ENCODE results near the gene NCBP2L.
"Not testable (repeated sequence)": the region's sequence is repeated elsewhere in the genome, so short reads cannot be mapped to it uniquely, and the experiment has no call there.

The NCBP2L gene

DNA sequence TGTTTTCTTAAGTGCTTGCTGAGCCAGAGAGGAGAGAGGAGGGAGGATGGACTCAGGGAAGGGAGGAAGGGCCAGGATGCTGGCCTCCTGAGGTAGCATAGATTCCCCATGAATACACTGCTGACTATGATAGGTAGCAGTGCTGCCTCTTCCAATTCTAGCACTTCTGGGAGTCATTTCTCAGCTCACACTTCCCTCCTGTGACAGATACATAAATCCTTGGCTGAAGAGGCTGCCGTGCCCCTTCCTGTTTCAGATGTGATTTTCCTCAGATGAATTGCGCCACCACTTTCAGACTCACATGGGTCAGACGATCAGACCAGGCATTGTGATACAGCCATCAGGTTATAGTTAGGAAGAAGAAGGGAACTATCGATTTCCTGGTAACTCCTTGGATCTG, 24.3 kb upstream of the NCBP2L start:
- no peak for DNase-seq

DNA sequence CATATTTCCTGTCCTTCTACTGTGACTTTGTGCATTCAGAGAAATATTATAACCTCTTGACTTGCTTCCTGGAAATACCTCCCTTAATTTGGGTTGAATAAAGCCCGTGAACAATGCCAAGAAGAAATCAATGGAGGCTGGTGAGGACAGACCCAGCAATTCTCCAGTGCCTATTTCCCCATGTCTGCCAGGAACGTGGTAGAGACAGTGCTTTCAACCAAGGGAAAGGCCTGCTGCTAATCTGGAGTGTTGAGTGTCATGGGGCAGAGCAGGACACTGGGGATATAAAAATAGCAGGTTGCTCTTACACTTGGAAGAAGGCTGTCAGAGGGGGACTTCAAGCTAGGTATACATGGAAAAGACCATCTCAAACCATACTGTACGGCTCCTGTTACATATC, 21.8 kb upstream of the NCBP2L start:
- no peak for DNase-seq

DNA sequence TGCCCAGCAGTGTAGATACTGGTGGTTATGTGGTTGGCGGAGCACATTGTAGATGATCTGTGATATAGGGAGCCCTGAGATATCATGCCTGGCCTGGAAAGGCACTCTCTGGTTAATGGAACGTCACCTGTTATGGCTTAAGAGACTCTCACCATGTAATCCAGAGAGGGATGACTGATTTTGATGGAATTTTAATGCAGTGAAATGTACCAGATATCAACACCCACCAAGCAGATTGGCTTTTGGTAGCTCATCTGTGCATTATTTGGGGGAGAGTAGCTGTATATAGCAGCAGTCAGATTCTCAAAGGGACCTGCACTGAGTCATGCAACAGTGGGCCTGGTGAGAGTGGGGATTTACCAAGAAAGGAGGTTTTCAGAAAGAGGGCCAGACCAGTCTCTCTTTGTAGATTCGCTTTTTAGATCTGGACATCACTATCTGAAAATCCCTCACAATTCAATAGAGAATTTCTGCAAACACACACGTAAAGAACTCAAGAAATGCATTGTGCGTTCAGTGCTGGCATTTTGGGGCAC, 19.2 kb upstream of the NCBP2L start:
- DNase-seq, result no peak

DNA sequence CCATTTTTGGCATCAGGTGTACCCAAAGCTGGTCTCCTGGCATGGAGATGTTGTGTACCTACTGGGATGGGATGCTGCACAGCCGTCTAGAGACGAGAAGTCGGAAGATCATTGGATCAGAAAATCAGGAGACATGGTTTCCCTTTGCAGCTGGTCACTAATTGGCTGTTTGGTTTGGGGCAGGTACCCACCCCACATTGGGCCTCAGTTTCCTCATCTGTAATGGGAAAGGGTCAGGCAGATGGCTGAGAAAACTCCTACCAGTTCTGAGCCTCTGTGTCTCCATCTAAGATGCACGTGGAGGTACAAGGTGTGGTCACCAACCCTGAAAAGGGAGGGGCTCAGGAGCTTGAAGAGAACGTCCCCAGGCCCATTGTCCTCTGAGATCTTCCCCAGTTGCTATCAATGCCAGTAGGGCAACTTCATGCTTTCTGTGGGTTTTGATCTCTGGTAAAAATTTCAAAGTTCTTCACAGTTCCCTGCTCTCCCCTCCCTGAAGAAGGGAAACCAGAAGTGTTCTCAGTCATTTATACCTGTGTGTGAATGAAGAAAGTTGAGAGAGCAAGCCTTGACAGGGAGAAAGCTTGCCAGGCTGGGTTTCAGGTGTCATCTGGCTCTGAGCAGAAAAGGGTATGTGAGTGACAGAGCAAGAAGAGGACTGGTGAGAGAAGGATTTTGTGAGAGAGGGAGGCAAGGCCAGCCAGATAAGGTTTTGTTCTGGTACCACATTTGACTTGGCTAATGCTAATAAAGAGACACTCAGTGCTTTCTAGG, 17.0 kb upstream of the NCBP2L start:
- no peak for DNase-seq

DNA sequence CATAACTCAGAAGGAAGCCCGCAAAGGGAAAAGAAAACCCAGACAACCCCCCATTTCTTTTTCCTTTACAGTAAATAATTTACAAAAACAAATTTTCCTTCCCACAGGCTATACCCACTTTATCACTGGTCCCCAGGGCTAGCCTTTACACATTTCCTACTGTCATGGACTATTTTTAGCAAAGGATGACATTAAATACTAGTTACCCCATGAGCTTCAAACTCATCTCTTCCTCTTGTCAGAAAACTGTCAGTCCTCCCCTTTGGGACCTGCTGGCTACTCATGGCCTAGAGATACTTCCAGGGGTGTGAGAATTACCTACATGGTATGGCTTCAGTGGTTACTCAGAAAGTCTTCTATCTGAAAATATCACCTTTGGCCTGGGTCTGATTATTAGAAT, 13.9 kb upstream of the NCBP2L start:
- no peak for DNase-seq

DNA sequence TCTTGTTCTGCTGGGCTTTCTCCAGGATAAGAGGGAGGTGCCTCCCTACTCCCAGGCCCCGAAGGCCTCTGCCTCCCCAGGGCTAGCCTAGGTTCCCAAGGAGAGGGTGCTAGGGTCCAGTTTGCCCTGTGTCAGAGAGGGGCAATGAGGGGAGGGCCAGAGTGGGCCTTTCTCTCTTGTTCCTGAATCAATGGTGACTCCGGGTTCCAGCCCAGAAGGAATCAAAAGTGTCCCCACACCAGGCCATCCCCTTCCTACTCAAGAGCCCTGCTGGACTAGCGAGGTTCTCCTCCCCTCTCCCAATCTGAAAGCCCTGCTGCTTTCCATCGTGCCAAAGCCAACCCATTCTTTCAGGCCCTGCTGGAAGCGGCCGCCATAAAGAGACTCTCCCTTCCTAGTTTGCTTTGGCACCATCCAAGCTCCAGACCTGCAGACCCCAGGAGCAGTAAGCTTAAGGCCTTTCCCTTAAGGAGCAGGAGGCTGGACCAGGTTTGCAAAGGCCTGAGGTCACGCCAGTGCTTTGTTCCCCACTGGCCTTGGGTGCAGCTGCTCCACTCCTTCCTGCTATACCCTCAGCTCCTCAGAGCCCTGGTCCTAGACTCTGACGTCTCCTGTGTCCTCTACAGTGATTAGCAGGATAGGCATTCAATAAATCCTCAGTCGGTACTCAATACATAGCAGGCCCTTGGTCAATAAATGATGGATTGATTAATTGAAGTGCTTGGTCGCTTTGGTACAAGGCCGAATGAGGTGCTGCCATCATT, 12.5 kb upstream of the NCBP2L start:
- DNase-seq, result no peak

DNA sequence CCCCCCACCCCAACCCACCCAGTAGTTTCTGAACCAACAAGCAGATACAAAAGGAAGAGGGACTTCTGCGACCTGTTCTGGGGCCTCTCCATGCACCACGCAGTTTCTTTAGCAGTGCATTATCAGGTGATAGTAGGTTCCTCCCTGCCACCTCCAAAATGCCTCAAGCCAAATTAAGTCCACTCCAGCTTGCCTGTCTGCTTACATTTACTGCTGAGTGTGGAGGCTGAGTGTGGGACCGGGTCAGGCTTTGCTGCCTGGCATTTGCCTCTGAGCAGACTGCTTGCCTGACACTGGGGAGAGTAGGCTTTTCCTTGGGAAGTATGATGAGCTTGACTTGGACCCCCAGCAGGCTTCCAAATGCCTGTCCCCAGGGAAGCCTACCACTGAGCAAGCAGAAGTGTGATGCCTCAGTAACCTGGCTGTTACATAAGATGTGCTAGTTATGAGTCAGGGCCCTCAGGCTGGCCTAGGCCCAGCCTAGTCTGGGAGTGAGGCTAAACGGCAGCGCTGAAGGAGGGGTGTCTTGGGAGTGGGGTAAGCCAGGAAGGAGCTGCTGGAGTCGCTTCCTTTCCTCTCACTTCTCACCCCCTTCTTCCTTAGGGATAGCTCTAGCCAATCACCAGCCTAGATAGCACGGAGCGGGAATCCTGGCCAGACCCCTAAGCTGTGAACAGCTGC, 10.9 kb upstream of the NCBP2L start:
- DNase-seq, result no peak

DNA sequence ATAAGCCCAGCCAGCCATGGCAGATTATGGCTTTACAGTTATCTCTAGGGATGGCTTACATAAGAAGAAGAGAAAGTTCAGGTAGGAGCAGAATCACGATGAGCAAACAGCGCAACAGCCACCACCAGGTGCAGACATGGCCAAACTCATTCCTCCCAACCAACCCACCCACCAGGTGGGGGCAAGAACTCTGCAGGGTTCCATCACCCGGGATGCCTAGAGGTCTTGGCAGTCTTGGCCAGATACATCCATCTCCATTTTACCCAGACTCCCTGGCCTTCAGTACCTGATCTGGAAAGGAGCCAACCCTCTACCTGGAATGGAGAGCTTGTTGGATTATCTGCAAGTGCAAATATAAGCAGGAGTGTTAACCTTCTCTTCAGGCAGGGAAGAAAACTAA, 9.5 kb upstream of the NCBP2L start:
- DNase-seq, result no peak

DNA sequence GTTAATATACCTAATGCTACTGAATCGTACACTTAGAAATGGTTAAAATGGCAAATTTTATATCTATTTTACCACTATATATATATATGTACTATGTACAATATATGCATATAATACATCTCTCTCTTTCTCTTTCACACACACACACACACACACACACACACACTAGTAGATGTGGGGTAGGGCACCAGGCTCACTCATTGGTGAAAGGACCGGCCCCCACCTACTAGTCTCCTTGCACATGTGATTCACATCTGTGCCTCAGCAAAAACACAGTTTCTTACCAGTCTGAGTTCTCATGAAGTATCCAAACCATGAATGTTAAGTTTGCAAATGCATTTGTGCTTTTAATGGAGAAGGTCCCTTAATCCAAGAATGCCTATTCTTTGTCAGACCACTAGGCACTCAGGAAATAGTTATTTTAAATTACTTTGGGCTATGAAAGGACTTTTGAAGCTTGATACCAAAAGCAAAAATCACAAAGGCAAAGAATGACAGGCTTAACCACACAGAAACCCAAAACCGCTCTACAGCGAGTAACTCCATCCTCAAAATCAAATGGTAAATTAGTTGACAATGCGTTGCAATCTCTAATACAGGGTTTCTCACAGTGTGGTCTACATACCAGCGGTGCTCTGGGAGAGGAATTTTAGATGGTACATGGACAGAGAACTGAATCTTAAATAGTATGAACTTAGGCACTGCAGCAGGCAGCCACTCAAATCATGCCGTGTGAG, 7.8 kb upstream of the NCBP2L start:
- DNase-seq, result no peak

DNA sequence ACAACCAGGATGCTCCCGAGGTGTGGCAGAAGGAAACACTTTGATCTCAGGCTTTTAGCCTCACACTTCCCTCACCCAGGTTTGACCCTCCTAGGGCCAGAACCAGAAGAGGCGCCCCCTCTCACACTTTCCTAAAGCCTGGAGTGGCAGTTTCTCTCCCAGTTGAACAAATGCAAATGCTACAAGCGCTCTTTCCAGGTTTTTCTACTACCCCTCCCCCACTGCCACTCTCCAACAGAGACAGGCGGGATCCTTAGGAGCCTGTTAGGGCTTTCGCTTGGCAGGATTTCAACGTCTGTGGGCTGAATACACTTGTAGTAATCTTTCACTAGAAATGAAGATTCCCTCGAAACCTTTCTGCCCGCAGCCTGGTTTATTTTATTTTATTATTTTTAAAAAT, 4.3 kb upstream of the NCBP2L start:
- DNase-seq, result no peak

DNA sequence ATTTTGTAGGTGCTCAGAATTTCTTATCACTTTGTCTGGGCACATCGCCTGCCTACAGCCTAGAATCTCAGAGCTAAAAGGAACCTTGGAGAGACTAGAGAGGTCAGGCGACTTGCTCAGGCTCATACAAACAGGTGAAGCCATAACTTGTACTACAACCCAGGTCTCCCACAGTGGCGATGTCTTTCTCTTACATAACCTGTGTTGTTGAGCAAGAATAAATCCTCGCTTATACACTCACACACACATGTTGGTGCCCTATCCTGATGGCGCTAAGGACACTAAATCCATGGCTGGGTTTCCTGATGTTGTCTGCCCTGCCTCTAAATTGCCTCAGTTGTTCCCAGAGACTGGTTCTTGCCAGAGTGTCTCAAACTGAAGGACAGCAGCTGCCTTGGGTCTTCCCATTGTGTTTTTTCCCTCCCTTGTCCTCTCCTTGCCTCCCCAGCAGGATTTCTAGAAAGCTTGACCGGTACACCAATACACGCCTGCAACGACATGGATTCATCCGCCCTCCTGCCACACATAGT, 3.6 kb upstream of the NCBP2L start:
- no peak for DNase-seq

DNA sequence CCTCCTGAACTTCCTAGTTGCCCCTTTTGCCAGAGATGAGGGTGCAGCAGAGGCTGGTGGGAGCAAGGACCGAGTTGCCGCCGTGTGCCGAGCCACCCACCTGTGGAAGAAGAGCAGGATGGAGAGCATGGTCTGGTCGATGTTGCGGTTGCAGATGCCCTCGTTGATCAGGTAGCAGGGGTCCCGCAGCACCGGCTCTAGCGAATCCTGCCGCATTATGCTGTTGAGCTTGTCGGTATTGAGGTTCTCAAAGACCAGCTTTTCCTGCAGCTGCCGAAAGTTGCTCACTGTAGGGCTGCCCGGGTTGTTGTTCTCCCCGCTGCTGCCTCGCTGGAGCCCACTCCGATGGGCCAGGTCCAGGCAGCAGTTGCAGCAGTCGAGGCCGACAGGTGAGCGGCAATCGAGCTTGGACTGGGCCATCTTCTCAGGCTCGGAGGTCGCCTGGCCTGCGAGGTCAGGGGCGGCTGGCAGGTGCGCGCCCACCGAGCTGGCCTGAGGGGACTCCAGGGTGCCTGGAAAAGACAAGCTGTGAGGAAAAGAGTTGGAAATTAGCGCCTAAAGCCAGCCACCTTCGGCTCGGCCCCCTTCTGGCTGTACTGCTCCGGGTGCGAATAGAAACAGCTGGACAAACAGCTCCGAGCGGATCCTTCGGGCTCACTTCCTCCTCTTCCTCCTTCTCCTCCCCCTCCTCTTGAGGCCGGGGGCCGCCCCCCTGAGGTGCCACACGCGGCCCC, 2.4 kb upstream of the NCBP2L start:
- DNase-seq, result no peak

DNA sequence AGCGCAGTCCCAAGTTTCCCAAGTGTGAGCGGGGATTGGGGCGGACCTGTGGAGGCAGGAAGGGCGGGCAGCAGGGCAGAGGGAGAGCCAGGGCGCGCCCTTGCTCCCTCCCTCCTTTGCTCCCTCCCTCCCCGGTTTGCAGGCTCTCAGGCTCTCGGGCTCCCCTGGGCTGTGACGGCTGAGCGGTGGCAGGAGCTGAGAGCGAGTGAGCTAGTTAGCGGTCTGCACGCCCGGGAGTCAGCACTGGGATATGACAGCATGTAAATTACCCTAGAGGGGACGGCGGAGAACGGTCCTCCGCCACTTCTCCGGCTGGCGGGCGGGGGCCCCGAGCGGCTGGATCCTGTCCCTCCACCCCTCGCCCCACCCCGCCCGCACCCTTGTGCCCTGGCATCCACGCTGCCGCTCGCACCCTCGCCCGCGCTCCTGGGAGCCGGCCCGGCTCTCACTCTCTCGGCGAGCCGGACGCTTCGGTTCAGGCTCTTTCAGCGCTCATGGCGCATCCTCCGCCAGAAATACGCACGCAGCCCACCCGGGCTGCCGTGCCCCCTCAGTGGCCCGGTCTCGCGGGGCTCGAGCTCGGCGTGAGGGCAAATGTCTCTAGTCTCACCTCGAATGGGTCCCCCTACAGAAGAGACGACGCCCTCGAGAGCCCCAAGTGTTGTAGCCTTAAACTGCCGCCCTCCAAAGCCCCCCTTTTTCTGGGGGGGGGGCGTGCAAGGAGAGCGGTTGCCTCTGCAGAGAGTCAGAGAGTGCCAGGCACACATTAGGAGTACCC, 1.6 kb upstream of the NCBP2L start, which contains the start of gene TSC22D3:
TSS of gene TSC22D3 (minus strand) at position 54 of the 778 bp plus-strand sequence. CDS start 368 bp downstream, outside the sequence.
- DNase-seq, result peak; percentile 6

DNA sequence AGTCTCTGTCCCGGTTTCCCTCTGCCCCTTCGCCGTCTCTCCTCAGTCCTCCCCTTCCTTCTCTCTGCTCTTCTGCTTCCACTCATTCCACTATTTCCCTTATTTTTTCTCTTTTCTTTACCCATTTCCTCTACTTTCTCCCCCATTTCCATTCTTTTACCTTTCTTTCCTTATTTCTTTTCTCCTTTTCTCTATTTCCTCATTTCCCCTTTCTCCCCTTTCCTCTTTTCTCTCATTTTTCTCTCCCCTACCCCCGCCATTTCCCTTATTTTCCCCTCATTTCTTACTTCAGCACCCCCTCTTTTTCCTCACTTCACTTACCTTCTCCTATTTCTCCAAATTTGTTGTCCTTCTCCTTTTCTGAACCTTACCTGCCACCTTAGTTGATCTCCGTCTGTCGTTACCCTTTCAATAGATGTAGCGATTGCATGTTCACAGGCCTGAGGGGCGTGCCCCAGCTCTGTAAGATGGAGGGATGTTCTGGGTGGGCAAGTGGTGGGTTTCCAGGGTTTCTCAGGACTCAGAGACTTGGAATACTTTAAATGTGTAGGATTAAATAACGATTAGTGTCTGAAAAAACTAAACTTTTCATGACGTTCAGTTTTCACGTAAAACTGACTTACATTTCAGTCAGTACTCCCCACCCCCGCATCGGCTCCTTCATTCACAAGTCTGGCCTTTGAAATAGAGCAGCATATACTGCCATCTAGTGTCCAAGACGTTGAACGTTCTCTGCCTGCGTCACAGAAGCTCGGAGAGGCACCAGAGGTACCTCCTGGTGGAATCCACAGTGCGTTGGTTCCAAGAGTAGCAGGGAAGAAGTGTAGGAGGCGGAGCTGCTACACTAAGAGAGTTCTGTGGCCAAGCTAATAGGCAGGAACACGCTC, 641 bp upstream of the NCBP2L start:
- DNase-seq, result peak; percentile 81

DNA sequence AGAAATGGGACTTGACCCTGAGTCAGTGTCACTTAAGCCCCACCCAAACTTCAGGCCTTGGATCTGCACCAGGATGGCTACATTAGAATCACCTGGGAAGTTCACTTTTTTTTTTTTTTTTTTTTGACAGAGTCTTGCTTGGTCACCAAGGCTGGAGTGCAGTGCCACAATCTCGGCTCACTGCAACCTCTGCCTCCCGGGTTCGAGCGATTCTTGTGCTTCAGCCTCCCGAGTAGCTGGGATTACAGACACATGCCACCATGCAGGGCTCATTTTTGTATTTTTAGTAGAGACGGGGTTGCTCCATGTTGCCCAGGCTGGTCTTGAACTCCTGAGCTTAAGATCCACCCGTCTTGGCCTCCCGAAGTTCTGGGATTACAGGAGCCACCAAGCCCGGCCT, 3.0 kb downstream of the NCBP2L start:
- no peak for DNase-seq

DNA sequence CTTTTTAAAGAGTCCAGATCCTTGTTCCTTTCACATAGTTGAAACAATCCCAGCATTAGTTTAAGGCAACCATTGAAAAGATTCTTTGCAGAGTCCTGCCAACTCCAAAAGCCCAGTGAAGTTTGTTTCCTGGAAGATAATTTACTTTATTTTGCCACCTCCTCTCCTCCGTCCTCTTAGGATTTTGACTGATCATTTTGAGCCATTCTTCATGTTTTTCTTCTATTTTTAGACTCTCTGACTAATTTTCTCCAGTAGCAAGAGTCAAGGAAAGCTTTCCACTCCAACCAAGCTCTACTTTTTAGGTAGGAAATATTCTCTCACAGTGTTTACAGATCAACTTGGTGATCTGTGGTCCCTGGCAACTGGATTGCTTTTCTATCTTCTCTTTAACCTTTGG, 10.3 kb downstream of the NCBP2L start:
- DNase-seq, result no peak

DNA sequence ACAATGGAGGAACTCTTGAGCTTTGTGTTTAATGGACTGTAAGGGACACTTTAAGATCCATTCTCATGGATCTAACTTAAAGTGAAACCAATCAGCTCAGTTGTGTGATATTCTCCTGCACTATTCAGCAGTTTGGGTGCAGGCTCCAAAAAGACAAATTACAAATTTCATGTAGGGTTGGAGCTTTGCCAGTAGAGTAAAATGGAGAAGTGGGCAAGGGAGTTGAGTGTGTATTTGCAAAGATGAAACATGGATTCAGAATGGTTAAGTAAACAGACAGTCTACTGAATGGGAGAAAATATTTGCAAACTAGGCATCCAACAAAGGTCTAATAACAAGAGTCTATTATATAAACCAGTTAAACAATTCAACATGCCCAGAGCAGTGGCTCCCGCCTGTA, 26.9 kb downstream of the NCBP2L start:
- DNase-seq, result peak; percentile 70

DNA sequence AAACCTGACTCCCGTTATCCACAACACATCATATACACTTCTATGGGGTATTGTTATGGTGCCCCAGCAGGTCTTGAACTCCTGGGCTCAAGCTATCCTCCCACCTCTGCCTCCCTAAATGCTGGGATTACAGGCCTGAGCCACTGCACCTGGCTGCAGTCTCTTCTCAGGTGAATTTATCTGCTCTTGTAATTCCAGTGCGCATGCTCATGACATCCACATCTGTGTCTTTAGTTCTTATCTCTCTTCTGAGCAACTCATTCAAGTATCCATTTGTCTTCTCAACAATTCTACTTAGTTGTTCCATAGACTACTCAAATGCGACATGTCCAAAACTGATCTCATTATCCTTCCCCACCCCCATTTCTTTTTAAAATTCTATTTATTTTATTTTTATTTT, 27.6 kb downstream of the NCBP2L start:
- no peak for DNase-seq

DNA sequence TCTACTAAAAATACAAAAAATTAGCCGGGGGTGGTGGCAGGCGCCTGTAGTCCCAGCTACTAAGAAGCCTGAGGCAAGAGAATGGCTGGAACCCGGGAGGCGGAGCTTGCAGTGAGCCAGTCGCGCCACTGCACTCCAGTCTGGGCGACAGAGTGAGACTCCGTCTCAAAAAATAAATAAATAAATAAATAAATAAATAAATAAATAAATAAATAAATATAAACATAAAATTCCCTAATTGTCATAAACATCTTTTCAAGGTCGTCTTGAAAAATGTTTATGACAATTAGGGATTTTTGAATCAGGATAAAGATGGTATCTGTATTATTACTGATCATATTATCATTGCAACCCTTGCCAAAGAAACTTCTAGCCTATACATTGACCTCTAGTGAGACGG, 32.5 kb downstream of the NCBP2L start:
- DNase-seq, result not testable (repeated sequence)
